Keratinocyte (primary cell): ENCODE measurements around the gene TTN.

Experiments
- CTCF ChIP-seq, 3 experiments: IDR thresholded peaks in 1 of 3; conservative IDR thresholded peaks in 1 of 3; optimal IDR thresholded peaks in 1 of 3; 2 replicates in 2 of 3; 3 replicates in 1 of 3; pipeline versions ENCODE3 to v1.5.1; 2011; ENCODE audit warnings: low read length in 3 of 3, mild to moderate bottlenecking in 3 of 3, moderate library complexity in 2 of 3, control low read depth in 1 of 3, inconsistent platforms in 1 of 3; ENCODE audit not compliant: insufficient read depth in 2 of 3; ENCODE audit errors: extremely low read depth in 1 of 3
- EZH2 ChIP-seq: IDR thresholded peaks from one replicate; pipeline ENCODE4 v1.6.1; 2012; ENCODE audit warnings: inconsistent platforms, mild to moderate bottlenecking, low read length, moderate library complexity

DNA sequence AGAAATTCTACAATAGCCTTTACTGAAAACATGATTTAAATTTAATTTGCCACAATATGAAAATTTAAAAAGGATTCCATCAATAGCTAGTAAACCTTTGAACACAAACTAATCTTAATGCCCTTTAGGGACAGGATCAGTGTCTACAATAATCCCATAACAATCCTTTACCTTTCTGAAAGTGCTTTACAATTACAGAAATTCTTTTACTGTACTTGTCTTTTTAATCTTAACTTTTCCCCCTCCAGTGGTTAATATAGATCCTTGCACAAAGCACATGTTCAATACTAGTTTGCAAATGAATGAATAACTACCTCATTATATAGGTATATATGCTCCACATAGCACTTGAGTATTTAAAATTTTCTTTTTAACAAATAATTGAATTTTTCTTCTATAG, 204.3 kb downstream of the TTN start:
- TF ChIP-seq CTCF (optimal IDR thresholded peaks at IDR 0.05 in 1 of 3, IDR thresholded peaks at IDR 0.05 in 1 of 3, conservative IDR thresholded peaks at IDR 0.05 in 1 of 3; ENCODE audit: extremely low read depth in 1 of 3, insufficient read depth in 2 of 3, low read length in 3 of 3) (no peak), EZH2 (no peak)
